GM23338 (cell line): Measurements from ENCODE around the gene HSF5.

Experiments used
- POLR2AphosphoS5 ChIP-seq: IDR thresholded peaks from 2 replicates; pipeline ENCODE4 v1.6.1; 2016; ENCODE audit warnings: antibody characterized with exemption, low read depth
- TF ChIP-seq, protein P1 (sequence below), 2 experiments: fragments of 200-600 bp in 1 of 2; sonication (generic) in 1 of 2; conservative IDR thresholded peaks; 2 replicates each; pipeline versions ENCODE4 v1.5.1 to v1.6.1; 2016 to 2017; ENCODE audit warnings: antibody characterized with exemption in 2 of 2, low read depth in 2 of 2, mild to moderate bottlenecking in 2 of 2, moderate library complexity in 1 of 2
- TF ChIP-seq, protein P2 (sequence below): IDR thresholded peaks from one replicate; pipeline ENCODE4 v1.6.1; 2018; ENCODE audit warnings: antibody characterized with exemption; ENCODE audit not compliant: unreplicated experiment

DNA sequence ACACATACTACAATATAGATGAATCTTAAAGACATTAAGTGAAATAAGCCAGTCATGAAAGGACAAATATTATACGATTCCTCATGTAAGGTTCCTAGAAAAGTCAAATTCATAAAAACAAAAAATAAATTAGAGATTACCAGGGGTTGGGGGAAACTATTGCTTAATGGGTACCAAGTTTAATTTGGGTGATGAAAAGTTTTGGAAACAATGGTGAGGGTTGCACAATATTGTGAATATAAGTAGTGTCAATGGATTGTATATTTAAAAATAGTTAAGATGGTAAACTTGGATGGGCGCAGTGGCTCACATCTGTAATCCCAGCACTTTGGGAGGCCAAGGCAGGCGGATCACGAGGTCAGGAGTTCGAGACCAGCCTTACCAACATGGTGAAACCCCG lies 17.9 kb downstream of the HSF5 start:
- TF ChIP-seq, protein P1, sequence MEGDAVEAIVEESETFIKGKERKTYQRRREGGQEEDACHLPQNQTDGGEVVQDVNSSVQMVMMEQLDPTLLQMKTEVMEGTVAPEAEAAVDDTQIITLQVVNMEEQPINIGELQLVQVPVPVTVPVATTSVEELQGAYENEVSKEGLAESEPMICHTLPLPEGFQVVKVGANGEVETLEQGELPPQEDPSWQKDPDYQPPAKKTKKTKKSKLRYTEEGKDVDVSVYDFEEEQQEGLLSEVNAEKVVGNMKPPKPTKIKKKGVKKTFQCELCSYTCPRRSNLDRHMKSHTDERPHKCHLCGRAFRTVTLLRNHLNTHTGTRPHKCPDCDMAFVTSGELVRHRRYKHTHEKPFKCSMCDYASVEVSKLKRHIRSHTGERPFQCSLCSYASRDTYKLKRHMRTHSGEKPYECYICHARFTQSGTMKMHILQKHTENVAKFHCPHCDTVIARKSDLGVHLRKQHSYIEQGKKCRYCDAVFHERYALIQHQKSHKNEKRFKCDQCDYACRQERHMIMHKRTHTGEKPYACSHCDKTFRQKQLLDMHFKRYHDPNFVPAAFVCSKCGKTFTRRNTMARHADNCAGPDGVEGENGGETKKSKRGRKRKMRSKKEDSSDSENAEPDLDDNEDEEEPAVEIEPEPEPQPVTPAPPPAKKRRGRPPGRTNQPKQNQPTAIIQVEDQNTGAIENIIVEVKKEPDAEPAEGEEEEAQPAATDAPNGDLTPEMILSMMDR (conservative IDR thresholded peaks at IDR 0.05; ENCODE audit: low read depth in 2 of 2) = no peak
- TF ChIP-seq, protein P2, sequence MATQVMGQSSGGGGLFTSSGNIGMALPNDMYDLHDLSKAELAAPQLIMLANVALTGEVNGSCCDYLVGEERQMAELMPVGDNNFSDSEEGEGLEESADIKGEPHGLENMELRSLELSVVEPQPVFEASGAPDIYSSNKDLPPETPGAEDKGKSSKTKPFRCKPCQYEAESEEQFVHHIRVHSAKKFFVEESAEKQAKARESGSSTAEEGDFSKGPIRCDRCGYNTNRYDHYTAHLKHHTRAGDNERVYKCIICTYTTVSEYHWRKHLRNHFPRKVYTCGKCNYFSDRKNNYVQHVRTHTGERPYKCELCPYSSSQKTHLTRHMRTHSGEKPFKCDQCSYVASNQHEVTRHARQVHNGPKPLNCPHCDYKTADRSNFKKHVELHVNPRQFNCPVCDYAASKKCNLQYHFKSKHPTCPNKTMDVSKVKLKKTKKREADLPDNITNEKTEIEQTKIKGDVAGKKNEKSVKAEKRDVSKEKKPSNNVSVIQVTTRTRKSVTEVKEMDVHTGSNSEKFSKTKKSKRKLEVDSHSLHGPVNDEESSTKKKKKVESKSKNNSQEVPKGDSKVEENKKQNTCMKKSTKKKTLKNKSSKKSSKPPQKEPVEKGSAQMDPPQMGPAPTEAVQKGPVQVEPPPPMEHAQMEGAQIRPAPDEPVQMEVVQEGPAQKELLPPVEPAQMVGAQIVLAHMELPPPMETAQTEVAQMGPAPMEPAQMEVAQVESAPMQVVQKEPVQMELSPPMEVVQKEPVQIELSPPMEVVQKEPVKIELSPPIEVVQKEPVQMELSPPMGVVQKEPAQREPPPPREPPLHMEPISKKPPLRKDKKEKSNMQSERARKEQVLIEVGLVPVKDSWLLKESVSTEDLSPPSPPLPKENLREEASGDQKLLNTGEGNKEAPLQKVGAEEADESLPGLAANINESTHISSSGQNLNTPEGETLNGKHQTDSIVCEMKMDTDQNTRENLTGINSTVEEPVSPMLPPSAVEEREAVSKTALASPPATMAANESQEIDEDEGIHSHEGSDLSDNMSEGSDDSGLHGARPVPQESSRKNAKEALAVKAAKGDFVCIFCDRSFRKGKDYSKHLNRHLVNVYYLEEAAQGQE = no peak
- no peak for TF ChIP-seq POLR2AphosphoS5
